IgD-negative memory B cell (primary cell): ENCODE results near the gene CRIP2. TPM values are rescaled to one million over a fixed set of nuclear protein-coding genes. Genes with fewer than 3 reads are reported as not detected.
A peak's percentile ranks its signal among the peaks of the same experiment; 100 is the strongest.

Experiments used
- H3K27ac Mint-ChIP-seq, 3 donors: one replicate each; pipeline ENCODE4 v1.8.0; 2020 to 2022; ENCODE audit warnings: mild to moderate bottlenecking in 3 of 3, mixed read lengths in 3 of 3, moderate library complexity in 1 of 3
- H3K27me3 Mint-ChIP-seq: one replicate; pipeline ENCODE4 v1.8.0; 2021; ENCODE audit warnings: mixed read lengths
- H3K36me3 Mint-ChIP-seq: one replicate; pipeline ENCODE4 v1.8.0; 2020; ENCODE audit warnings: mild to moderate bottlenecking, mixed read lengths
- H3K4me1 Mint-ChIP-seq, 3 donors: one replicate each; pipeline ENCODE4 v1.8.0; 2020 to 2022; ENCODE audit warnings: mixed read lengths in 3 of 3, mild to moderate bottlenecking in 1 of 3
- H3K4me3 Mint-ChIP-seq, 4 donors: one replicate each; pipeline ENCODE4 v1.8.0; 2020 to 2022; ENCODE audit warnings: mild to moderate bottlenecking in 4 of 4, mixed read lengths in 4 of 4, moderate library complexity in 3 of 4
- H3K9me3 Mint-ChIP-seq, 3 donors: one replicate each; pipeline ENCODE4 v1.8.0; 2020 to 2021; ENCODE audit warnings: mixed read lengths in 3 of 3, mild to moderate bottlenecking in 1 of 3
- polyA plus RNA-seq: library from polyadenylated mRNA; unstranded; fragments of 300-500 nt; fragmentation: Illumina TruSeq; gene quantifications from one replicate; pipeline ENCODE4 v1.2.3, GENCODE V29; 2021

Gene CRIP2
- polyA plus RNA-seq, 1 donor from 2014 or later = 70.8 TPM

GRCh38 chr14:105498430-105499255 lies 24.0 kb downstream of the CRIP2 start:
- H3K27me3 Mint-ChIP-seq = peaks cover 4% of the 10 kb centered on the region
- H3K9me3 Mint-ChIP-seq = peaks cover 0 to 1% (median 0%) of the 10 kb centered on the region in 3 donors
- peak overlapping the region in 1 of 4 donors; percentile 53 for H3K4me3 Mint-ChIP-seq
- H3K36me3 Mint-ChIP-seq = peaks cover 3% of the 10 kb centered on the region
- H3K27ac Mint-ChIP-seq = peak overlapping the region in 1 of 3 donors; percentile 87
- peaks cover 0 to 1% (median 0%) of the 10 kb centered on the region in 3 donors for H3K4me1 Mint-ChIP-seq

- peaks cover 3% of the 10 kb centered on the region for H3K36me3 Mint-ChIP-seq
- H3K4me3 Mint-ChIP-seq = peak overlapping the region in 1 of 4 donors; percentile 53
- peak overlapping the region in 1 of 3 donors; percentile 91 for H3K27ac Mint-ChIP-seq
- peaks cover 4% of the 10 kb centered on the region for H3K27me3 Mint-ChIP-seq
- H3K4me1 Mint-ChIP-seq = peaks cover 0 to 1% (median 0%) of the 10 kb centered on the region in 3 donors
- peaks cover 0 to 1% (median 0%) of the 10 kb centered on the region in 3 donors for H3K9me3 Mint-ChIP-seq
Observed at GRCh38 chr14:105499256-105500035, 24.8 kb downstream of the CRIP2 start.

GRCh38 chr14:105500036-105500725 lies 25.6 kb downstream of the CRIP2 start:
- H3K9me3 Mint-ChIP-seq = peaks cover 0 to 1% (median 0%) of the 10 kb centered on the region in 3 donors
- peaks cover 0 to 1% (median 0%) of the 10 kb centered on the region in 3 donors for H3K4me1 Mint-ChIP-seq
- peak overlapping the region in 2 of 3 donors; percentile 91 to 93 for H3K27ac Mint-ChIP-seq
- peaks cover 4% of the 10 kb centered on the region for H3K27me3 Mint-ChIP-seq
- peaks cover 3% of the 10 kb centered on the region for H3K36me3 Mint-ChIP-seq
- peak overlapping the region in 1 of 4 donors; percentile 52 for H3K4me3 Mint-ChIP-seq

GRCh38 chr14:105500726-105501101 lies 26.1 kb downstream of the CRIP2 start:
- H3K4me3 Mint-ChIP-seq = peak overlapping the region in 1 of 4 donors; percentile 63
- H3K27ac Mint-ChIP-seq = peak overlapping the region in 2 of 3 donors; percentile 91 to 93
- peaks cover 0 to 1% (median 0%) of the 10 kb centered on the region in 3 donors for H3K9me3 Mint-ChIP-seq
- peaks cover 4% of the 10 kb centered on the region for H3K27me3 Mint-ChIP-seq
- peaks cover 3% of the 10 kb centered on the region for H3K36me3 Mint-ChIP-seq
- peaks cover 0 to 1% (median 0%) of the 10 kb centered on the region in 3 donors for H3K4me1 Mint-ChIP-seq

- H3K9me3 Mint-ChIP-seq = peaks cover 0 to 1% (median 0%) of the 10 kb centered on the region in 3 donors
- H3K36me3 Mint-ChIP-seq = peaks cover 3% of the 10 kb centered on the region
- peaks cover 0 to 1% (median 0%) of the 10 kb centered on the region in 3 donors for H3K4me1 Mint-ChIP-seq
- H3K27ac Mint-ChIP-seq = peak overlapping the region in 2 of 3 donors; percentile 59 to 91
- no peak overlapping the region for H3K4me3 Mint-ChIP-seq
- peaks cover 4% of the 10 kb centered on the region for H3K27me3 Mint-ChIP-seq
Observed at GRCh38 chr14:105501504-105502291, 27.1 kb downstream of the CRIP2 start.

- peak overlapping the region; percentile 26 to 91 (median 27) for H3K27ac Mint-ChIP-seq
Observed at GRCh38 chr14:105502446-105503295, 28.1 kb downstream of the CRIP2 start.

GRCh38 chr14:105503296-105503640 lies 28.6 kb downstream of the CRIP2 start:
- H3K27ac Mint-ChIP-seq = peak overlapping the region; percentile 59 to 93 (median 91)

More at GRCh38 chr14:105502446-105503295, 28.1 kb downstream of the CRIP2 start:
- H3K4me3 Mint-ChIP-seq = peak overlapping the region in 2 of 4 donors; percentile 24 to 66
- H3K9me3 Mint-ChIP-seq = peaks cover 0 to 1% (median 0%) of the 10 kb centered on the region in 3 donors
- H3K36me3 Mint-ChIP-seq = peaks cover 3% of the 10 kb centered on the region
- peaks cover 4% of the 10 kb centered on the region for H3K27me3 Mint-ChIP-seq
- peaks cover 0 to 3% (median 0%) of the 10 kb centered on the region in 3 donors for H3K4me1 Mint-ChIP-seq

GRCh38 chr14:105503935-105504692 lies 29.5 kb downstream of the CRIP2 start:
- Mint-ChIP-seq H3K4me3 (no peak overlapping the region), H3K27me3 (peaks cover 11% of the 10 kb centered on the region), H3K9me3 (peaks cover 0 to 1% (median 0%) of the 10 kb centered on the region in 3 donors), H3K27ac (peak overlapping the region in 2 of 3 donors; percentile 91 to 93), H3K4me1 (peaks cover 0 to 3% (median 0%) of the 10 kb centered on the region in 3 donors), H3K36me3 (no peaks in the 10 kb centered on the region)

More at GRCh38 chr14:105503296-105503640, 28.6 kb downstream of the CRIP2 start:
- peaks cover 8% of the 10 kb centered on the region for H3K27me3 Mint-ChIP-seq
- peaks cover 0 to 3% (median 0%) of the 10 kb centered on the region in 3 donors for H3K4me1 Mint-ChIP-seq
- peak overlapping the region in 1 of 4 donors; percentile 35 for H3K4me3 Mint-ChIP-seq
- H3K36me3 Mint-ChIP-seq = peaks cover 1% of the 10 kb centered on the region
- peaks cover 0 to 1% (median 0%) of the 10 kb centered on the region in 3 donors for H3K9me3 Mint-ChIP-seq

GRCh38 chr14:105505101-105505500 lies 30.5 kb downstream of the CRIP2 start:
- Mint-ChIP-seq H3K27me3 (peaks cover 11% of the 10 kb centered on the region), H3K9me3 (peaks cover 0 to under 1% (median 0%) of the 10 kb centered on the region in 3 donors), H3K4me1 (peaks cover 0 to 3% (median 0%) of the 10 kb centered on the region in 3 donors), H3K36me3 (no peaks in the 10 kb centered on the region), H3K27ac (peak overlapping the region in 2 of 3 donors; percentile 28 to 57), H3K4me3 (no peak overlapping the region)

- no peak overlapping the region for H3K4me3 Mint-ChIP-seq
- no peaks in the 10 kb centered on the region for H3K36me3 Mint-ChIP-seq
- H3K27ac Mint-ChIP-seq = peak overlapping the region in 1 of 3 donors; percentile 48
- no peaks in the 10 kb centered on the region for H3K9me3 Mint-ChIP-seq
- peaks cover 19% of the 10 kb centered on the region for H3K27me3 Mint-ChIP-seq
- peaks cover 0 to 3% (median 0%) of the 10 kb centered on the region in 3 donors for H3K4me1 Mint-ChIP-seq
Observed at GRCh38 chr14:105507247-105507646, 32.6 kb downstream of the CRIP2 start.

- Mint-ChIP-seq H3K4me1 (peaks cover 0 to 1% (median 0%) of the 10 kb centered on the region in 3 donors), H3K9me3 (no peaks in the 10 kb centered on the region), H3K4me3 (no peak overlapping the region), H3K36me3 (no peaks in the 10 kb centered on the region), H3K27ac (no peak overlapping the region), H3K27me3 (peaks cover 15% of the 10 kb centered on the region)
Observed at GRCh38 chr14:105508069-105508468, 33.4 kb downstream of the CRIP2 start.

GRCh38 chr14:105508601-105509000 lies 34.0 kb downstream of the CRIP2 start:
- Mint-ChIP-seq H3K36me3 (no peaks in the 10 kb centered on the region), H3K4me3 (no peak overlapping the region), H3K27ac (no peak overlapping the region), H3K27me3 (peaks cover 15% of the 10 kb centered on the region), H3K4me1 (peaks cover 0 to 1% (median 0%) of the 10 kb centered on the region in 3 donors), H3K9me3 (no peaks in the 10 kb centered on the region)
